Stimulated activated CD4-positive, alpha-beta T cell treated with anti-CD3 and anti-CD28 coated beads, TNF-alpha, amount 100 ng/mL, for 24 hours (primary cell): ENCODE measurements around the gene FPR1.

ENCODE experiments used
- DNase-seq, 3 experiments: peaks; one replicate each; pipeline ENCODE4 v3.0.0-alpha.2; 2020; ENCODE audit warnings: low read depth in 3 of 3

FPR1 gene

GRCh38 chr19:51751655-51752054 lies at the start of gene FPR1:
Gene FPR1, minus strand, starts transcription at chr19:51751878. Its CDS starts 4,884 bp downstream, at chr19:51746994.
- DNase-seq: no peak

GRCh38 chr19:51800473-51801244 lies 49.0 kb upstream of the FPR1 start:
- DNase-seq: no peak

GRCh38 chr19:51799774-51800472 lies 48.2 kb upstream of the FPR1 start:
- no peak for DNase-seq

- no peak for DNase-seq
These were observed 47.5 kb upstream of the FPR1 start for GRCh38 chr19:51799034-51799773.

- no peak for DNase-seq
These were observed 46.4 kb upstream of the FPR1 start for GRCh38 chr19:51798062-51798461.

GRCh38 chr19:51797480-51797879 lies 45.8 kb upstream of the FPR1 start:
- no peak for DNase-seq

GRCh38 chr19:51796195-51796679 lies 44.6 kb upstream of the FPR1 start:
- no peak for DNase-seq

GRCh38 chr19:51794885-51795490 lies 43.3 kb upstream of the FPR1 start, which contains the start of gene FPR3:
Gene FPR3, plus strand, starts transcription at chr19:51795157. Its CDS starts 28,592 bp downstream, at chr19:51823749.
- DNase-seq: no peak

GRCh38 chr19:51793994-51794393 lies 42.3 kb upstream of the FPR1 start:
- DNase-seq: no peak

- no peak for DNase-seq
These were observed 41.3 kb upstream of the FPR1 start for GRCh38 chr19:51792932-51793331.

- DNase-seq: no peak
These were observed 37.5 kb upstream of the FPR1 start for GRCh38 chr19:51789061-51789795.

GRCh38 chr19:51788029-51788428 lies 36.4 kb upstream of the FPR1 start:
- no peak for DNase-seq

- DNase-seq: no peak
These were observed 35.2 kb upstream of the FPR1 start for GRCh38 chr19:51786646-51787494.

GRCh38 chr19:51784922-51785690 lies 33.4 kb upstream of the FPR1 start:
- DNase-seq: peak; percentile 22 to 55 (median 43)

- DNase-seq: no peak
These were observed 32.6 kb upstream of the FPR1 start for GRCh38 chr19:51784109-51784785.

GRCh38 chr19:51783372-51783771 lies 31.7 kb upstream of the FPR1 start:
- DNase-seq: no peak

GRCh38 chr19:51781999-51782398 lies 30.3 kb upstream of the FPR1 start:
- no peak for DNase-seq

- DNase-seq: no peak
These were observed 28.6 kb upstream of the FPR1 start for GRCh38 chr19:51780270-51780669.

- DNase-seq: no peak
These were observed 28.0 kb upstream of the FPR1 start for GRCh38 chr19:51779703-51780102.
